DMS 273 (cell line): Measurements from ENCODE around the gene CELF6.

Source experiments
- DNase-seq: peaks from one replicate; lab custom pipeline; 2025; ENCODE audit not compliant: unreplicated experiment; lab: John Stamatoyannopoulos, UW

Gene CELF6

GRCh38 chr15:72272997-72273352 is 47.0 kb downstream of the CELF6 start:
- DNase-seq, result no peak

- peak; percentile 97 for DNase-seq
These were observed 47.6 kb downstream of the CELF6 start, which contains the start of gene PARP6 for GRCh38 chr15:72272213-72272996. TSS of gene PARP6 (minus strand) at chr15:72272554. CDS start at chr15:72267477, 5,077 bp downstream.

- peak; percentile 35 for DNase-seq
These were observed 48.1 kb downstream of the CELF6 start for GRCh38 chr15:72271895-72272212.

- no peak for DNase-seq
These were observed 48.7 kb downstream of the CELF6 start for GRCh38 chr15:72271221-72271620.

DNA sequence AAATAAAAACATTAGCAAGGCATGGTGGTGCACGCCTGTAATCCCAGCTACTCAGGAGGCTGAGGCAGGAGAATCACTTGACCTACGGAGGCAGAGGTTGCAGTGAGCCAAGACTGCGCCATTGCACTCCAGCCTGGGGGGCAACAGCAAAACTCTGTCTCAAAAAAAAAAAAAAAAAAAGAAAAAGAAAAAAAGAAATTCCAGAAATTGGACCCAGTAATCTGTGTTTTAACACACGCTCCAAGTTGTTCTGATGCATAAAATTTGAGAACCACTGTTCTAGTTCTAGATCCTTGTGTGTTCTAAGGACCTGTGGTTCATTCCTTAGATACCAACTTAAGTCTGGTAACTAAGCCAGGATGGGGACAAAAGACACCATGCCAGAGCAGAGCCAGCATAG is 50.2 kb downstream of the CELF6 start:
- no peak for DNase-seq

DNA sequence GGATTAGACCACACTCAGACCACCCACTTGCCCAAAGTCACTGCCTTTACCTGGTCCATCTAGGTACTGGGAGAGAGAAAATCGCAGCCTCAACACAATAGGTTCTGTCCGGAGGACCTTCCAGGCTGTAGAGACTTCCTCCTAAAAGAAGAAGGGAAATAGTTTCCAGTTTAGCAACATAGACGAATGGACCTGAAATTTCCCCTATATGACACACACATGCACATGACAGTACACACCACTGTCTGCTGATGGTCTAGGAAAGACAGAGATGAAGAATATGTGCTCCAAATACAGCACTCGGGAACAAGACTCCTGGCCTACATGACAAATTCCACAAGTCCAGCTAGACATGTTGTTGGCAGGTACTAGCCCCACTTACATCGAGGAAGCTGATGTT is 54.9 kb downstream of the CELF6 start:
- no peak for DNase-seq

- DNase-seq, result no peak
These were observed 67.2 kb downstream of the CELF6 start for GRCh38 chr15:72252663-72253299.

GRCh38 chr15:72249142-72249810 is 70.7 kb downstream of the CELF6 start:
- no peak for DNase-seq

- DNase-seq, result no peak
These were observed 71.4 kb downstream of the CELF6 start for GRCh38 chr15:72248514-72248913.

GRCh38 chr15:72242775-72243370 is 77.1 kb downstream of the CELF6 start:
- no peak for DNase-seq

- no peak for DNase-seq
These were observed 80.3 kb downstream of the CELF6 start for GRCh38 chr15:72239652-72240051.

GRCh38 chr15:72238586-72238985 is 81.4 kb downstream of the CELF6 start:
- DNase-seq, result no peak

DNA sequence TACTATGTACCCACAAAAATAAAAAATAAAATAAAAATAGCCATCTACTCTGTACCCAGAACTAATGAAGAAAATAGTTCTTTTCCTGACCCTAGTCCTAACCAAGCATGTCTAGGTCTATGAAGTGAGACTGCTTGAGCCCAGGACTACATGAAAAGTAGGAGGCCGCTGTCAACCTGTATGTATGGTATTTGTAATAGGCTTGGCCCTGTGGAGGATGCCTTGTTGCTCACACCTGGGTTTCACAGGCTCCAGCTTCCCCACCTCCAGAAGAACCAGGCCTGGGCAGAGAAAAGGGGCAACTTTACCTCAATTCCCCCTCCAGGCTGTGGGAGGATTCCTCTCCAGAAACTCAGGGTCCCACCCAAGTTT is 82.1 kb downstream of the CELF6 start:
- DNase-seq, result no peak

GRCh38 chr15:72237029-72237852 is 82.7 kb downstream of the CELF6 start:
- peak; percentile 47 for DNase-seq

DNA sequence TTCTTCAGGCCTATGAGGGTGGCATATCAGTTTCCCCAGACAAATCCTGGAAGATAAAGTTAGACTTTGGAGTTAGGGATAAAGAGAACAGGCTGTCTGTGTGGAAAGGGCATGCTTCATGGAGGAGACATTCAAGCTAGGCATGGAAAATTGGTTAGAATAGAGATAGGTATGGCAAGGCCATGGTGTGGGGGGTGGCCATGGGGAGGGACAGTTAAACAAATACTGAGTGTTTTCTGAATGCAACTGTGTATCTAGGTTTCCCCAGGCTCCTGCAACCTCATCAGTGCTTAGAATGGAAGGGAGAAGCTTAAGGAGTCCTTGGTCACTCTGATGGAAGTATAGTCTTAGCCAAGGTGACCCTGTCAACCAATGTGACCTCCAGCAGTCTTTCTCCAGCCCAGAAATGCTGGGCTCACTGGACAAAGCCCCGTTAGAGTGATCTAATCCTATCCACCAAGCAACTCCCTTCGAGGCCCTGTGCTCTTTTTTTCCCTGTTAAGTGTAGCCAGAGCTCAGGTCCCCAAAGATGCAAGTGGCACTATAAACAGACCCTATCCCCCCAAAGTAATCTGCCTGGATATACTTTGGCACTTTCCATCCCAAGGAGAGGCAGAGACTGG is 83.5 kb downstream of the CELF6 start:
- DNase-seq, result no peak

DNA sequence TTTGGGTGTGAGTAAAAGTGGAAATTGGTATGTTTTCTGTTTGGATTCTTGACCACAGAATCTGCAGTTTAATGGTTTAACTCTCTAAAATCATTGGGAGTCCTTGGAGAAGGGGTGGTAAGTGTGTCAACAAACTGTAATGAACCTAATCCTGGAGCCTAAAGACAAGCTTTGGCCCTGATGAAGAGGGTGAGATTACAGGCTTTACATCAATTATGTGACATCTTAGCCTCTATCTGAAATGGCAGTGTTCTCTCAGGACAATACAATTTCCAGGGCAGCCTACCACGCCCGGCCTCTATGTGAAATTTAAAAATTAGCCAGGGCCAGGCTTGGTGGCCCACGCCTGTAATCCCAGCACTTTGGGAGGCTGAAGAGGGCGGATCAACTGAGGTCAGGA is 84.7 kb downstream of the CELF6 start:
- DNase-seq, result no peak
